ENCODE results near the gene MSANTD2.
"Not testable (repeated sequence)": the region's sequence is repeated elsewhere in the genome, so short reads cannot be mapped to it uniquely, and the experiment has no call there.

MSANTD2 gene

DNA sequence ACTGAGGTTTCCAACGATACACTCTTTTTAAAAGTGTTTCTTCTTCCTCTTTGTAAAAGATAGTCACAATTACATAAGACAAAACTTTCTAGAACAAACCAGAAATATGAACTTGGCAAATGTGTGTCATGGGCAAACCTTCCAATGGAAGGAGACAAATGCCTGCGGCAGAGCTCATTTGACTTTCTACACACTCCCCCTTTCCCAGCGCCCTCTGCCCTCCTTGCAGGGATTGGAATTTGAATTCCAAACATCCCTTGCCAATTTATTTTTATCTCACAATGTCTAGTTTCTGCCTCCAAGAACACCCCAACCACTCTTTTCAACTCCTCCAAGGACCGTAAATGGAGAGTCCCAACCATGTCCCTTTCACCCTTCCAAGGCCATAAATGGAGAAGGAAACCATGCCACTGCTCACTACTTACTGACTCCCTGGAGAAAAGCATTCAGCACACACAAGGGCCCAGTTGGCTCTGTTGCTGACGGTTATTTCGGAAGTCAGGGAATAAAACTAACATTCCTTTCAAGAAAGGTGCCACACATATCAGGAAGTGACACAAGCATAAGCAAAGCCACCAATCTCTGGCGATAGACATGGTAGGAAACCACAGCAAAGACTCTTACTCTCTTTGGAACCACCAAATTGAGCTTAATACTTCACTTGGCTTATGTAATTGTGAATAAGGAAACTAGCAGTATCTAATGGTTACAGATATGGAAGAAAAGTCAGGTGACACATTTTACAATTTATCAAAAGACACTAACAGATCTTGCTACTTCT is 23.2 kb downstream of the MSANTD2 start:
- DNase-seq (ENCODE audit: extremely low read depth, low read depth): no peak
- TF ChIP-seq CTCF (IDR thresholded peaks at IDR 0.05; ENCODE audit: low read depth, low read length): no peak

DNA sequence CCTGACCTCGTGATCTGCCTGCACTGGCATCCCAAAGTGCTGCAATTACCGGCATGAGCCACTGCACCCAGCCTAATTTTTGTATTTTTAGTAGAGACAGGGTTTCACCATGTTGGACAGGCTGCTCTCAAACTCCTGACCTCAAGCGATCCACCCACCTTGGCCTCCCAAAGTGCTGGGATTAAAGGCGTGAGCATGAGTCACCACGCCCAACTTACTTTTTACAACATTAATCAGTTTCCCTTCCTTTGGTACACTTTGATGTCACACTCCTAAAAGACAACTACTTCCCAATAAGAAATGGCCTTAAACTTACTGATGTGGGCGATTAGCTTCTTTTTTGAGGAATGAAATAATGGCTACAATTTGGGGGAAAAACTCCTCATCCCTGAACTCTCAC is 29.2 kb downstream of the MSANTD2 start:
- not testable (repeated sequence) for DNase-seq (ENCODE audit: extremely low read depth, low read depth)

GRCh38 chr11:124769806-124770774 is 30.1 kb downstream of the MSANTD2 start:
- TF ChIP-seq CTCF (IDR thresholded peaks at IDR 0.05; ENCODE audit: low read depth, low read length): no peak
- DNase-seq (ENCODE audit: extremely low read depth, low read depth): no peak

GRCh38 chr11:124768914-124769313 is 31.3 kb downstream of the MSANTD2 start:
- no peak for DNase-seq (ENCODE audit: extremely low read depth, low read depth)
- no peak for TF ChIP-seq CTCF (IDR thresholded peaks at IDR 0.05; ENCODE audit: low read depth, low read length)

GRCh38 chr11:124766156-124766555 is 34.0 kb downstream of the MSANTD2 start:
- no peak for TF ChIP-seq CTCF (IDR thresholded peaks at IDR 0.05; ENCODE audit: low read depth, low read length)
- DNase-seq (ENCODE audit: extremely low read depth, low read depth): no peak

DNA sequence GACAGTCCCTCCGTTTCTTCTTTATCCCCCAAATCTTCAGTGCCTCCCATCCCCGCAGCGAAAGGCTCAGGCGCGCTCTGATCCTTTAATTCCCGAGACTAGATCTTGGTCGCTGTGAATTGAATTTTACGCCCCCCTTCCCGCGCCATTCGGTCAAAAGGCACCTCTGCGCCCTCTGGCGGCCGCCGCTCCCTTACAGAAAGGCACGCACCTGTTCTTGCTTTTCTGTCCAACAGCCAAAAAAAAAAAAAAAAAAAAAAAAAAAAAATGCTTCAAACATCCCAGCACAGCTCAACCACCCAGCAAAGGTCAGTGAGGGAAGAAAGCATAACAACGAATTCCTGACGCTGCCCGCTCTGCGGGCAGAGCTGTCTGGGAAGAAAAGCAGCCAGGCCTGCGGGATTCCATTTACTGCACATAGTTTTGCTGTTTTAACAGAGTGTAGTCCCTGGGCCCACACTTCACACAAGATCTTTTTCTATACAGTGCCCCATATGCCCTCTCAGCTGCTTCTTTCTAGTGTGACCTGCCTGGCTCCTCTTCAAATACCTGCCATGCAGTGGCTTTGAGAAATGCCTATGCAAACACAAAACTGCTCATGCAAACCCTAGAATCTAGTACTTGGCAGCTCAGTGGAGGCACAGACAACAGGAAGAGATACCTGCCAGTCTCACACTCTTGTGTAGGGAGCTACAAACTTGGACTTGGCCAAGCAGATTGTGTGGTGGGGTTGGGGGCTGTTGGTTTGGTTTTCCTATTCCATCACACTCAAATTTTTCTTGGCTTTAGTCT is 36.9 kb downstream of the MSANTD2 start:
- peak; percentile 11 for DNase-seq (ENCODE audit: extremely low read depth, low read depth)
- TF ChIP-seq CTCF (IDR thresholded peaks at IDR 0.05; ENCODE audit: low read depth, low read length): peak; percentile 80

DNA sequence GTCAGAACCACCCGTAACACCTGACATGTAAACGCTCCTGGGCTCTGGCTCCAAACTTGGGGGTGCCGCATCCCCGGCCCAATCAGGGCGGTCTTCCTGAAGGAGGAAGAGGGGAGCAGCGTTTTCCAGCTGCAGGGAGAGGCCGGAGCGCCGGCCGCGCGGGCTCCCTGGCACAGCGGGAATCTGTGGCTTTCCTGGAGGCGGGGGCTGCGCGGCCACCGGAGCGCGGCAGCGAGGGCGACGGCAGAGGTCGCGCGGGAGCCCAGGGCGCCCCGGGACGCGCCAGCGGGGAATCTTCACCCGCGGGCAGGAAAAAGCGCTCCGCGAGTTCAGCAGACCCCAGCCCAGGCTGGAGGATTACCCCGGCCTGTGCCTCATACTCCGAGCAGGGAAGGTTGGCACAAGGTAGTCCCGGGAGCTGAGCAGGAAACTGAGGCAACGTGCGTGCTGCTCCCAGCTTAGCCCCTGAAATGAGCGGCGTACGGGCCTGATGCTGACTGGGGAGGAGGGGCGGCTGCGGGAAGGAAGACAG is 37.5 kb downstream of the MSANTD2 start:
- no peak for DNase-seq (ENCODE audit: extremely low read depth, low read depth)
- TF ChIP-seq CTCF (IDR thresholded peaks at IDR 0.05; ENCODE audit: low read depth, low read length): no peak

Measured in AG09319 (cell line).